Measurements from ENCODE around the gene CEP120. TPM values are rescaled to one million over a fixed set of nuclear protein-coding genes. Genes with fewer than 3 reads are reported as not detected.

Gene CEP120
- total and polyA plus RNA-seq, 2 of the 4 experiments (the other 2 are of a cell fraction), result 6.7 to 46.1 TPM

DNA sequence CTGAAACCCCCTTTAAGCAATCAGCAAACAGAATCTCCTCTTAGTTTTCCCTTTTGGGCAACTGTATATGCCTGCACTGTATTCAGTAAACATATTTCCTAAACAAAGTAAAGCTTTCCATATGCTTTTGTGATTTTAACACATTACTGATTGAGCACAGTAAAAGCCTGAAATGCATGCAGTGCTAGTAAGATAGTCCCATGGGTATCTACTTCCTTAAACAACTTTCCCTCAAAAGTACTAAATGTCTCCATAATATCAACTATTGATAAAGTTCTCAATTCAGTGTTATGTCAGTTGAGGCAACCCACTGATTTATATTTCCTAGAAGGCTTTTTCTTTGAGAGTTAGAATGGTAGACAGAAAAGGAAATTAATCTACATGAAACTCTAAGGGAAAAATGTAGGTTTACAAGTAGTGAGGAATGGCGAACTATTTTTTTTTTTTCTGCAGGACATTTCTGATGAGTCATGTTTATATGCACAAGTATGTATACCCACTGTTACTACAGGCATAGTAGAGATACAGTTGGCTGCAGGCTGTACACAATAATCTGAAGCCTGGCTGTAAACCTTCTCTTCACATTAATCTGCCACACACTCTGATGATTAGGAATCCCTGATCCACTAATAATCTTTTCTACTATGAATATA is 31.2 kb upstream of the CEP120 start:
- Histone ChIP-seq H2BK15ac (ENCODE audit: low read depth, low read length) (no peak overlapping the region), H3K27ac (ENCODE audit: insufficient read depth, low read length) (peak overlapping the region; percentile 62; the same call in 1 of the 2 replicates), H3K23ac (ENCODE audit: low read depth, low read length) (no peak overlapping the region), H2AK5ac (ENCODE audit: low read depth, low read length) (no peak overlapping the region), H3K4me2 (ENCODE audit: low read depth, low read length) (no peak overlapping the region), H2AK9ac (replicated peaks; ENCODE audit: low read depth, low read length, poor library complexity) (no peak overlapping the region), H3K9me1 (ENCODE audit: insufficient read depth, low read length) (no peaks in the 10 kb centered on the region; the same call in 1 of the 2 replicates), H4K91ac (ENCODE audit: insufficient read depth, low read depth, low read length) (no peak overlapping the region), H3K9me3 (ENCODE audit: control insufficient read depth, insufficient read depth, low read length) (no peaks in the 10 kb centered on the region), H3K18ac (ENCODE audit: low read depth, low read length) (peak overlapping the region; percentile 26; the same call in 1 of the 2 replicates), H4K20me1 (ENCODE audit: insufficient read depth, low read length) (no peaks in the 10 kb centered on the region), H3K14ac (replicated peaks; ENCODE audit: low read depth, low read length) (no peak overlapping the region), H3K36me3 (ENCODE audit: control insufficient read depth, insufficient read depth, low read length) (no peaks in the 10 kb centered on the region), H2AFZ (replicated peaks; ENCODE audit: low read length, poor library complexity) (no peak overlapping the region), H4K8ac (ENCODE audit: low read depth in 2 of 2, low read length in 2 of 2) (peak overlapping the region in 1 of 2 experiments; percentile 22; a peak in 1 of 4 replicates), H3K79me1 (ENCODE audit: low read depth in 1 of 2, low read length in 2 of 2) (no peaks in the 10 kb centered on the region), H2BK20ac (ENCODE audit: low read depth, low read length) (no peak overlapping the region; the same call in 1 of the 2 replicates), H3K4me1 (ENCODE audit: control insufficient read depth, insufficient read depth, low read length) (peaks cover 4% of the 10 kb centered on the region; the same call in 1 of the 2 replicates), H3K9ac (ENCODE audit: low read depth, low read length) (no peak overlapping the region), H4K5ac (ENCODE audit: low read depth, low read length) (no peak overlapping the region), H3K4me3 (ENCODE audit: insufficient read depth, low read depth, low read length) (no peak overlapping the region), H3K4ac (ENCODE audit: low read depth, low read length) (no peak overlapping the region), H2BK120ac (ENCODE audit: low read depth, low read length) (no peak overlapping the region), H2BK5ac (ENCODE audit: low read depth, low read length, poor library complexity, severe bottlenecking) (no peak overlapping the region), H3K27me3 (ENCODE audit: control insufficient read depth, insufficient read depth, low read length) (no peaks in the 10 kb centered on the region), H3K56ac (ENCODE audit: extremely low read depth, insufficient read depth, low read length) (no peak overlapping the region)
- dilution Hi-C loops (cut with HindIII; ENCODE audit: low sequenced_read_pairs, unreplicated experiment) (no loop called here), in situ Hi-C loops (cut with MboI; ENCODE audit: low sequenced_read_pairs) (no loop called here), intact Hi-C loops (cut with micrococcal nuclease) (no loop called here)
- CTCF ChIA-PET, result no interaction called here
- peak; percentile 90 for ATAC-seq (ENCODE audit: low read depth)
- no CpG with 5 or more reads among the region's 1 CpG for WGBS, 2 experiments (ENCODE audit: extremely low coverage in 2 of 2, insufficient read length in 1 of 2)
- peak; percentile 61 for DNase-seq
- POLR2A ChIA-PET (ENCODE audit: unreplicated experiment), result no interaction called here
- no TSS peak for BruUV-seq (replicated peaks)
- TF ChIP-seq MAFK (IDR thresholded peaks at IDR 0.05; ENCODE audit: low read depth, low read length) (peak; percentile 62), FOS (IDR thresholded peaks at IDR 0.05; ENCODE audit: low read depth, low read length) (peak; percentile 52; the same call in 1 of the 2 replicates), NFE2L2 (IDR thresholded peaks at IDR 0.05; ENCODE audit: low read depth, low read length) (peak; percentile 92)
- TF ChIP-seq, protein P1, sequence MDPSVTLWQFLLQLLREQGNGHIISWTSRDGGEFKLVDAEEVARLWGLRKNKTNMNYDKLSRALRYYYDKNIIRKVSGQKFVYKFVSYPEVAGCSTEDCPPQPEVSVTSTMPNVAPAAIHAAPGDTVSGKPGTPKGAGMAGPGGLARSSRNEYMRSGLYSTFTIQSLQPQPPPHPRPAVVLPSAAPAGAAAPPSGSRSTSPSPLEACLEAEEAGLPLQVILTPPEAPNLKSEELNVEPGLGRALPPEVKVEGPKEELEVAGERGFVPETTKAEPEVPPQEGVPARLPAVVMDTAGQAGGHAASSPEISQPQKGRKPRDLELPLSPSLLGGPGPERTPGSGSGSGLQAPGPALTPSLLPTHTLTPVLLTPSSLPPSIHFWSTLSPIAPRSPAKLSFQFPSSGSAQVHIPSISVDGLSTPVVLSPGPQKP (IDR thresholded peaks at IDR 0.05; ENCODE audit: borderline replicate concordance, low read depth, low read length), result no peak

Data from IMR-90 (cell line).